ENCODE data around the gene PCDH1.

The PCDH1 gene

DNA sequence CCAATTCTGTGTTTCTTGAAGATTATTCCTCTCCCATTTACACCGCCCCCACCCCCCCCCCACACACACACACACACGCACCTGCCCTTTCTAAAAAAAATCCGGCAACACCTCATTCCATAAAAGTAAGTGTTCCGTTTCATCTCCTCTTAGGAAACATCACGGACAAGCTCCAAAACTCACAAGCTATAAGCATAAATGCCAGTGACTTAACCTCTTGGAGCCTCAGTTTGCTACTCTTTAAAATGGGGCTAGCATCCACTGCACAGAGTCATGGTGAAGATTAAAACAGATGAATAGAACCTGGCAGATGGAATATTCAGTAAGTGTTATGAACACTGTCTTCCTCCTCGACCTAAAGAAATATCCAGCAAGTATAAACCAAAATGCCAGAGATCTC, 70.5 kb downstream of the PCDH1 start:
- DNase-seq (ENCODE audit: low read depth): no peak

DNA sequence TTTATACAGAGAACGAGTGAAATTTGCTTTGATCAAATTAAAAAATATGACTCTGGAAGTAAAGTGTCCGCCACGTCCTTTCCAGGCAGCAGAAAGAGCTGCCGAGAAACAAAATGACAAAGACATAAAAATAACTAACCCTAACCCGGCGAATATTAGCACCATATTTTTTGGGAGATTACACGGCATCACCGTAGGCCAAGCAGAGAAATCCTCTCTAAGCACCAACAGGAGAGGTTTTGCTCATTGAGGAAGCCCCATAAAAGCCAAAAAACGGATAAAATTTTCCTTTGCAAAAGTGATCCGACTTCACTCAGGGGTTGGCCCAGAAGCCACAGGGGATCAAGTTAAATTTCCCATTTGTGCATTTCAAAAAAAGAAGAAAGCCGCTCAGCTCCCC, 70.9 kb downstream of the PCDH1 start:
- no peak for DNase-seq (ENCODE audit: low read depth)

DNA sequence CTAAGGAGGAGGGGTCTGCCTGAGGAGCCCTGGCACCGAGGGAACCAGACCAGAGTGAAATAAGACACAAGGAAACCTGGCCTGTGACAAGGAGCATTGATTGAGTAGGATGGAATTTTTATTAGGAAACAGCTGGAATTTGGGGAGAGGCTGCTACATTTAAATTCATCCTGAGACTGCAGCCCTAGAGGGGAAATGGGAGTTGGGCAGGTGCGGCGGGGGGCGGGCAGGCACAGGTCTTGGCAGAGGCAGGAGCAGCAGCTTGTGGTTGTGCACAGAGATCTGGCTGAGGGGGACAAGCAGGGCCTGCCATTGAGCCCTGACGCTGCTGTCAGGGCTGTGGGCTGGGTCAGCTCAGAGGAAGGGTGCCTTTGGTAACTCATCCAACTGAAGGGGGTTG, 71.6 kb downstream of the PCDH1 start:
- no peak for DNase-seq (ENCODE audit: low read depth)

DNA sequence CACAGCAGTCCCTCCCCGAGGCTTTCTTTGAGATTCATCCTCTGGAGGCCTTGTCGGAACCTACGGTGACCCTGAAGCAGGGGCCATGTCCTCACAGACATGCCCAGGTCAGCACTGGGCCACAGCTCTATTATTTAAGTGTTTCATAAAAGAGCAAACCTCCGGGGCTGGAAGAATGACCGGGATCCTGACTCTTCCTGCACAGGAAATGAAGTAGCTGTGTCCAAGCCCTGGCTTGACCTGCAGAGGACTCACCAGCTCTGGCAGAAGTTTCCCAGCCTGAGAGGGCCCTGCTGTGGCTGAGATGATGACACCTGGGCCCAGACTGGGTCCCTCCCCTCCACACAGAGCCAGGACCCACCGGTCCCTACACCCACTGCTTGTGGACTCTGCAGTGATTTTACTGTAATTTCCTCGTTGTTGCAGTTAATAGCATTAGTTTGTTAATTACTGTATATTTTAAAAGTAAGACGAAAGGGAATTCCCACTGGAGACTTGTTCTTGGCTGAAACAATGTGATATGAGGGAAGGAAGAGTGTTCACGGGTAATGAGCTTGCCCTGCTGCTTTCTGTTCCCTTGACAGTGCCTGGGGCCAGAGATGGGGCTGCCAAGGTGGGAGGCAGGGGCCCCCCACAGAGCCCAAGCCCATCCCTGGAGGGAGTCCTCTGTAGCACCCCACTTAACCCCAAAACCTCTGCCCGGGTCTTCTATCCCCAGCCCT, 72.2 kb downstream of the PCDH1 start:
- no peak for DNase-seq (ENCODE audit: low read depth)

DNA sequence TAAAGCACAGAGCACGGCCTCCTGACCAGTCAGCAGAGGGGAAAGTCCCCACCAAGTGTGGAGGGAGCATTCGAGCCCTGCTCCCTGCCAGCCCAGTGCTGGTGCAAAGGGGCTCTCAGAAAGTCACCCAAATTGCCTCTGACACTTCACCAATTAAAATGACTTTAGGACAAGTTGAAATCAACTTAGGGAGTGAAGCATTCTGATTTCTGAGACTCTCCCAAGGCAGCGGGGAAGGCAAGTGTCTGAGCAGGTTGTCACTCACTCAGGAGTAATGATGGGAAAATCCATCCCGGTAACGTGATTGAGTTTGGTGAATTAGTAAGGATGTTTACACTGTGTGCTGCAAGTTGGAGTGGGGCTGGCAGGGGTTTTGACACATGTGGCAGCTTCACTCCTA, 73.7 kb downstream of the PCDH1 start:
- no peak for DNase-seq (ENCODE audit: low read depth)
